GM12801 (cell line): ENCODE results near the gene NR1D1.

Experiments used
- CTCF ChIP-seq: IDR thresholded peaks from one replicate; pipeline ENCODE4 v1.5.1; 2011; ENCODE audit warnings: control low read depth; ENCODE audit not compliant: insufficient read length; ENCODE audit errors: extremely low read depth

Gene NR1D1

DNA sequence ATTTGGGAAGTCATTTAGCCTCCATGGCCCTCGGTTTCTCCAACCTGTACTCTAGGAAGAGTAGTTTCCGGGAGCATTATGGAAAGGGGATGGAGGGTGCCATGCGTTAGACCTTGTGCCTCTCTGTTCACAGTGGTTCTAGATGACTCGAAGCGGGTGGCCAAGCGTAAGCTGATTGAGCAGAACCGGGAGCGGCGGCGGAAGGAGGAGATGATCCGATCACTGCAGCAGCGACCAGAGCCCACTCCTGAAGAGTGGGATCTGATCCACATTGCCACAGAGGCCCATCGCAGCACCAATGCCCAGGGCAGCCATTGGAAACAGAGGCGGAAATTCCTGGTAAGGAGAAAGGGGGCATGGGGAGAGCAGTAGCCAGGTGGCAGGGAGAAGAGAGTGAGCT is 15.9 kb downstream of the NR1D1 start:
- no peak for TF ChIP-seq CTCF

DNA sequence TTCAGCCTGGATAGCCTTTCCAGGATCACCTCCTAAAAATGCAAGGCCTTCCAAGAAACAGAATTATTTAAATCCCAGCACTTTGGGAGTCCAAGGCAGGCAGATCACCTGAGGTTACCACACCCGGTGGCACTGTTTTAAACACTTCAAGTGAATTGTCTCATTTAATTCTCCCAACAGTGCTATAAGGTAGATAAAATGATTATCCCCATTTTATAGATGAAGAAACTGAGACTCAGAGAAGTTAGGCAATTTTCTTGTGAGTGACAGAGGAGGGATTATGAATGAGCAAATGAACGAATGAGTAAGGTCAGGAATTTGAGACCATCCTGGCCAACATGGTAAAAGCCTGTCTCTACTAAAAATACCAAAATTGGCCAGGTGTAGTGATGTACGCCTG is 20.8 kb downstream of the NR1D1 start:
- no peak for TF ChIP-seq CTCF

GRCh38 chr17:40076591-40076990 is 23.8 kb downstream of the NR1D1 start:
- TF ChIP-seq CTCF = no peak

GRCh38 chr17:40075942-40076498 is 24.4 kb downstream of the NR1D1 start:
- no peak for TF ChIP-seq CTCF

- TF ChIP-seq CTCF = peak; percentile 90
Observed at GRCh38 chr17:40075201-40075941, 25.0 kb downstream of the NR1D1 start.

GRCh38 chr17:40074871-40075200 is 25.6 kb downstream of the NR1D1 start:
- TF ChIP-seq CTCF = no peak

DNA sequence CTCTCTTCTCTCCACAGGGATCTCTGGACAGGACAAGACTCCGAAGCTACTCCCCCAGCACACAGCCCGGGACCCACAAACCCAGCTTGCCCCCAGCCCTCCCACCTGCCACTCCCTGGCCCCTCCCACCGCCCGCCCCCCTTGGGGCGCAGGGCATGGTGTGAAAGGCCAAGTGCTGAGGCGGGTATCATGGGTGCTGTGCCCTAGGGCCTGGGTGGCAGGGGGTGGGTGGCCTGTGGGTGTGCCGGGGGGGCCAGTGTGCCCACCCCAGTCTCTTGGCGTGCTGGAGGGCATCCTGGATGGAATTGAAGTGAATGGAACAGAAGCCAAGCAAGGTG is 26.2 kb downstream of the NR1D1 start:
- no peak for TF ChIP-seq CTCF
